Dedifferentiated amniotic fluid mesenchymal stem cell (primary cell): Measurements from ENCODE around the gene CERK.

Experiments used
- DNase-seq: peaks from one replicate; pipeline ENCODE4 v3.0.0-alpha.2; 2016; ENCODE audit errors: extremely low spot score

CERK gene

GRCh38 chr22:46764779-46765485 lies 26.9 kb upstream of the CERK start:
- no peak for DNase-seq

- DNase-seq, result no peak
These were observed 26.2 kb upstream of the CERK start for GRCh38 chr22:46764140-46764680.

- DNase-seq, result no peak
These were observed 25.1 kb upstream of the CERK start for GRCh38 chr22:46763051-46763705.

GRCh38 chr22:46762238-46763050 lies 24.4 kb upstream of the CERK start, which contains the start of gene TBC1D22A:
Gene TBC1D22A (plus strand): TSS chr22:46762650. CDS start chr22:46762787, 137 bp downstream.
- DNase-seq, result peak; percentile 91

- no peak for DNase-seq
These were observed 23.6 kb upstream of the CERK start for GRCh38 chr22:46761539-46762237.

- no peak for DNase-seq
These were observed 23.0 kb upstream of the CERK start for GRCh38 chr22:46761017-46761416.

- DNase-seq, result peak; percentile 51
These were observed 20.8 kb upstream of the CERK start for GRCh38 chr22:46758867-46759290.

GRCh38 chr22:46758121-46758520 lies 20.1 kb upstream of the CERK start:
- no peak for DNase-seq

GRCh38 chr22:46757104-46757503 lies 19.1 kb upstream of the CERK start:
- DNase-seq, result no peak

- DNase-seq, result no peak
These were observed 18.0 kb upstream of the CERK start for GRCh38 chr22:46756097-46756496.

GRCh38 chr22:46755525-46755924 lies 17.5 kb upstream of the CERK start:
- no peak for DNase-seq

GRCh38 chr22:46754826-46755225 lies 16.8 kb upstream of the CERK start:
- no peak for DNase-seq

GRCh38 chr22:46754110-46754799 lies 16.2 kb upstream of the CERK start:
- peak; percentile 95 for DNase-seq

GRCh38 chr22:46753761-46754109 lies 15.7 kb upstream of the CERK start:
- DNase-seq, result no peak

- DNase-seq, result no peak
These were observed 15.3 kb upstream of the CERK start for GRCh38 chr22:46753360-46753759.

GRCh38 chr22:46752988-46753310 lies 14.9 kb upstream of the CERK start:
- no peak for DNase-seq

GRCh38 chr22:46752286-46752987 lies 14.4 kb upstream of the CERK start:
- no peak for DNase-seq

GRCh38 chr22:46750863-46751443 lies 12.9 kb upstream of the CERK start:
- DNase-seq, result no peak

- no peak for DNase-seq
These were observed 12.4 kb upstream of the CERK start for GRCh38 chr22:46750530-46750800.

GRCh38 chr22:46749682-46750529 lies 11.9 kb upstream of the CERK start:
- DNase-seq, result no peak
